Cardiac septum (tissue), 1 donor: Measurements from ENCODE around the gene LRRC4B. TPM values are rescaled to one million over a fixed set of nuclear protein-coding genes. Genes with fewer than 3 reads are reported as not detected.

ENCODE experiments used
- DNase-seq: peaks from one replicate; pipeline ENCODE4 v3.0.0-alpha.2; 2020; ENCODE audit warnings: low spot score
- intact Hi-C: fragments of 100-400 bp; cut with DNase I; formaldehyde crosslinking; loops from one replicate; pipeline ENCODE4 v1.14.0; 2022
- total RNA-seq: library from RNA; stranded (reverse); fragmentation: NEBNext Ultra II Directional; extraction: Animal tissue kit (Norgen Biotek cat#: 25700); gene quantifications from one replicate; pipeline ENCODE4 v1.2.1, GENCODE V29; 2021
- donor health status: DM: no; HTN: no; CAD: no.

LRRC4B gene
- total RNA-seq, 1 donor from 2014 or later: 0.81 TPM

DNA sequence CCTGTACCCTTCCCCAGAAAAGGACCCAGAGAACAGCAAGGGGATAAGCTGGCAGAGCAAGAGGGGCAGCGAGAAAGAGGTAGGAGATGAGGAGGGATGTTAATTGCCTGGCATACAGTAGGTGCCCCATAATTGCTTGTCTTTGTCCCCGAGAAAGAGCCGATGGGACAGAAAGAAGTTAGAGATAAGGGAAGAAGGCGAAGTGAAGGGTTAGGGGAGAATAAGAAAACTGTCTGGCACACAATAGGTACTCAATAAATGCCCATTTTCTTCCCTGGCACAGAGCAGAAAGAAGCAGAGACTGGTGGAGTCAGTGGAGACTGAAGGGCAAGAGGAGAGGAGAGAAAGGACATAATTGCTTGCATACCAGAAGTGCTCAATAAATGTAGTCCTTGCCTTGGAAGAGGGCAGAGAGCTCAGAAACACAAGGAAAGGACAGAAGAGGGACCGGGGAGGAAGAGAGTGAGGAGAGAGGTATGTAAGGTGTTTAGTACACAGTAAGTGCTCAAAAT lies 73.2 kb downstream of the LRRC4B start:
- intact Hi-C loops: no loop called here
- DNase-seq: no peak

DNA sequence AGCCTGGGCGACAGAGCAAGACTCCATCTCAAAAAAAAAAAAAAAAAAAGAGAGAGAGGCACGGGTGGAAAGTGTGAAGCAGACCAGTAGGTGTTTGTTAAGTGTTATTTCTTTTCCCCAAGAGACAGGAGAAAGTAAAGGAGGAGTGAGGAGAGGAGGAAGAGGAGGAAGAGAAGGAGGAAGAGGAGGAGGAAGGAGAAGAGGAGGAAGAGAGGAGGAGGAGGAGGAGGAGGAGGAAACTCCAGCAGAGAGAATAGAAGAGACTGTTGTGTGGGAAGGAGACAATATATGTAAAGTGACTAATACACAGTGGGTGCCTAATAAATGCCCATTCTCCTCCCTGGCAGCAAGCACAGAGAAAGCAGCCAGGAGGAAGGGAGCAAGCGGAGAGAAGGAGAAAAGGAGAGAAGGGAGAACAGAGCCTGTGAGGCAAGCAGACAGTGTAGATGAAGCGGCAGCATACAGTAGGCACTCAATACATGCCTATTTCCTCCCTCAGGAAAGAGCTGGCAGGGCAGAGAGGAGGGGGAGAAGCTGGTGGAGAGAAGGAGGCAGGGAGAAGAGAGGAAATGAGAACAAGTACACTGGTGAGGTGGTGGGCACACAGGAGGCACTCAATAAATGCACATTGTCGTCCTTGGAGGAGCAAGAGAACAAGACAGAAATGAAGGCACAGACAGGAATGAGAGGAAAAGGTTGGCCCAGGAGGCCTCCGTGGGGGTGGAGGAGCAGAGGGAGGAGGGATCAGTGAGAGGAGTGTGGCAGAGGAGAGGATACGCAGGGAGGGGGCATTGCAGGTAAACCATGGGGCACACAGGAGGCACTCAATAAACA lies 73.8 kb downstream of the LRRC4B start:
- DNase-seq: no peak
- intact Hi-C loops: no loop called here

DNA sequence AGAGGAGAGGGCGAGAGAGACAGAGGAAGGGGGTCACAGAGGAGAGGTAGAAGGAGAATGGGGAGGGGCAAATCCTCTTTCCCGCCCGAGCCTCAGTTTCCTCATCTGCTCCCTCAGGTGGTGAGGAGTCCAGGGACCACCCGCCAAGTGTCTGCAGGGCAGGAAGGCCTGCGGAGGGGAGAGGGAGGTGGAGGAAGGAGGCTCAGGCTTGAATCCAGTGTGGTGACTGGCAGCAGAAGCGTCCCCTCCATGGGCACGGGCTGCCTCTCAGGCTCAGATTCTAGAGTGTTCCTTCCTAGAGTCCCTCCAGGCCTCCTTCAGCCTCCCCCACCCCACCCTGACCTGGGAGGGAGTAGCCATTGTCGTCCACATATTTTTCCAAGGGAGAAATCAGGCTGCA lies 75.1 kb downstream of the LRRC4B start:
- no peak for DNase-seq
- intact Hi-C loops: no loop called here

DNA sequence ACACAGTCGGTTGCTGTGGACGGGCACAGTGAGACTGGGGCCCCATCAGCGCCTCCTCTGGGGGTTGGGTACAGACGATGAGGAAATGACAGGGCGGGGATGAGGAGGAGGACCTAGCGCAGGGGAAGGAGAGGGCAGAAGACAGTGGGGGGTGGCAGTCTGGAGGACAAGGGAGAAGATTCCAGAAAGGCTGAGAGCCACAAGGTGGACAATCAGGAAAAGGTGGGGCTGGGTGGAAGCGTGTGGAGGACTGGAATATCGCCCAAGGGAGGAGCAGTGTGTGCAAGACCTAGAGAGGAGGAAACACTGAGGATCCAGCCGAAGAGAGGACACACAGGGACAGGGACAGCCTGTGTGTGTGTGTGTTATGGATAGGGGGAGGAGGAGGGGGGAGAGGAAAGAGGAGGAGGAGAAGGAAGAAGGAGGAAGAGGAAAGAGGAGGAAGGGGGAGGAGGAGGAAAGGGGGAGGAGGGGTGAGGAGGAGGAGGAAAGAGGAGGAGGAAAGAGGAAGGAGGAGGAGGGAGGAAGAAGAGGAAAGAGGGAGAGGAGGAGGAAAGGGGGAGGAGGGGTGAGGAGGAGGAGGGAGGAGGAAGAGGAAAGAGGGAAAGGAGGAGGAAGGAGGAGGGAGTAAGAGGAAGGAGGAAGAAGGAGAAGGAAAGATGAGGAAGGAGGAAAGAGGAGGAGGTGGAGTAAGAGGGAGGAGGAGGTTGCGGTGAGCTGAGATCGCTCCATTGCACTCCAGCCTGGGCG lies 75.8 kb downstream of the LRRC4B start:
- no peak for DNase-seq
- intact Hi-C loops: no loop called here

DNA sequence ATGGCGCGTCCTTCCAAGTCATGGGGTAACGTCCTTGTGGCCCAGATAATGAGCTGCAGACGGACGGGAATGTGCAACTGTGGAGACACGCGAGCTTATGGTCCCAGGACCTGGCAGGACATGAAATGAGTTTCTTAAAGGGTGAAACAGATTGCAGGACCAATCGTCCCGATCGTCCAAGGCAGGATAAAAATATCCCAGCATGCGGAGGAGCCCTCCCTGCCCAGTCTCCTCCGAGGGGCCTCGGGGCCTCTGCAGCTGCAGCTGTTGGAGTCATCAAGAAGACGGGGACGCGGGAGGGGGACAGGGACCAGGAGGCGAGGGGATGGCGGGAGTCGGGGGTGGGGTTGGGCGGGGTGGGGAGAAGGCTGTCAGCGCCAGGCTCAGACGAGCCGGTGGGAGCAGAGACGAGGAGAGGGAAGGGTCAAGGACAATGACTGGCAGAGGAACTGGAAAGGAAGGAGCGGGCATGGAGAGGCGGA lies 77.2 kb downstream of the LRRC4B start:
- no peak for DNase-seq
- intact Hi-C loops: no loop called here

DNA sequence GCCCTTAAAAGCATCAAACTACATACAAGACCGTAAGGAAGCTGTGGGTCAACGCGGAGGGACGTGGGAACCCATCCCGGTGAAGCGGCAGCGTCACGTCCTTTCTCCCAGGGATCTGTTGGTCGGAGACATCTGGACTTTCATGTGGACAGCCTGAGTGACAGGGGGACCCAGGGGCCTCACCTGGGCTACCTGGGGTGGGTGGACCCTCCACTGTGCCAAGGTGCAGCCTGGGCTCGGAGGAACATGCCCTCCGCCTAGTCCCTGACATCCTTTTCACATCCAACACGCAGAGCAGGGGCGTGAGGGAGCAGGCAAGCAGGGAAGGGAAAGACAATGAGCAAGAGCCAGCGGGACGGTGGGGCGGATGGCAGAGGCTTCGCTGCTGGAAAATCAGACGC lies 77.8 kb downstream of the LRRC4B start:
- intact Hi-C loops: no loop called here
- no peak for DNase-seq

DNA sequence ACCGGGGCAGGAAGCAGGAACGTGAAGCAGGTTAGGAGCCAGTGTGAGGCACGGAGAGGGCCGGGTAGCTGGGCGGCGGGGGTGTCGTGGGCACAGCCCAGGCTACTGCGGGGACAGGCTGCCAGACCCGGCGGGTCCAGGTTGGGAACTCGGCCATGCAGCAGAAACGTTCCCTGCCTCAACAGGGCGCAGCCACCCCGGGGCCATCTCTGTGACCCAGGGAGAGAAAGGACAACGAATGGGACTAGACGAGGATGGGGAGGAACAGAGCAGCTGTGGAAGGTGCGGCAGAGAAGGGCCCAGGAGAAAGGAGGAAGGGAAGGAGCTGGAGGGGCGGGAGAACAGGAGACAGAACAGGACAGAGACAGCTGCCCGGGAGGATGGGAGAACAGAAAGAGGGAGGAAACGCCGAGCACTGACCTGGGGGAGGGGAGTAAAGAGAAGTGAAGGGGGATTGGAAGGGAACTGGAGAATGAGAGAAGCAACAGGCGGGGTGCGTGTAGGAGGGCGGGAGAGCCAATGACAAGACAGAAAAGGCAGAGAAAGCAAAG lies 78.7 kb downstream of the LRRC4B start:
- intact Hi-C loops: no loop called here
- DNase-seq: no peak

DNA sequence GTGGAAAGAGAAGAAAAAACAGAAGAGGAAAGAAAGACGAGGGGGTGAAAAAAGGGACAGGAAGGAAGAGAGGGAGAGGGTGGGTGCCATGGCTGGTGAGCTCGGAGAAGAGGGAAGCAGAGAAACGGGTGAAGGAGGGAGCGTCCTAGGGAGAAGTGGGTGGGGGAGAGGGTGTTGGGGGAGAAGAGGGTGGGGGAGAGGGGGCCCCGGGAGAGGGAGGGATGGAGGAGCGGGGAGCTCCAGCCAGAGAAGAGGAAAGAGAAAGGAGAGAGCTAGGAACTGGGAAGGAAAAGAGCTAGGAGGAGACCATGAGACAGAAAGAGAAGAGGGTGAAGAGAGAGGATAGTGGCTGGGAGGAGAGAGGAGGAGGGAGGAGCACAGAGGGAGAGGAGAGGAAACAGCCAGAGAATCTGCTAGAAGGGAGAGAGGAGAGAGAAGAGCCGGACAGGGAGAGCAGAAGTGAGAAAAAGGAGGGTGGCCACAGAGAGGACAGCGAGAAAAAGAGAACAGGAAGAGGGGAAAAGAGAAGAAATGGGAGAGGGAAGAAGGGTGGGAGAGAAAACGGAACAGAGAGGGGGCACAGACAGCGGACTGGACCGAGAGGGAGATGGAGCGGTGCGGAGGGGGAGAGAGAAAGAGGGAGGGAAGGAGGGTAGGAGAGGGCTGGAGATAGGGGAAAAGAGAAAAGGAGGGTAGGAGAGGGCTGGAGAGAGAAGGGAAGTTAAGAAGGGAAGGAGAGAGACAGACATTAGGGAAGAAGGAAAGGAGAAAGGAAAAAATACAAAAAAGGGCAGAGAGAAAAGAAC lies 79.6 kb downstream of the LRRC4B start:
- intact Hi-C loops: no loop called here
- DNase-seq: no peak

DNA sequence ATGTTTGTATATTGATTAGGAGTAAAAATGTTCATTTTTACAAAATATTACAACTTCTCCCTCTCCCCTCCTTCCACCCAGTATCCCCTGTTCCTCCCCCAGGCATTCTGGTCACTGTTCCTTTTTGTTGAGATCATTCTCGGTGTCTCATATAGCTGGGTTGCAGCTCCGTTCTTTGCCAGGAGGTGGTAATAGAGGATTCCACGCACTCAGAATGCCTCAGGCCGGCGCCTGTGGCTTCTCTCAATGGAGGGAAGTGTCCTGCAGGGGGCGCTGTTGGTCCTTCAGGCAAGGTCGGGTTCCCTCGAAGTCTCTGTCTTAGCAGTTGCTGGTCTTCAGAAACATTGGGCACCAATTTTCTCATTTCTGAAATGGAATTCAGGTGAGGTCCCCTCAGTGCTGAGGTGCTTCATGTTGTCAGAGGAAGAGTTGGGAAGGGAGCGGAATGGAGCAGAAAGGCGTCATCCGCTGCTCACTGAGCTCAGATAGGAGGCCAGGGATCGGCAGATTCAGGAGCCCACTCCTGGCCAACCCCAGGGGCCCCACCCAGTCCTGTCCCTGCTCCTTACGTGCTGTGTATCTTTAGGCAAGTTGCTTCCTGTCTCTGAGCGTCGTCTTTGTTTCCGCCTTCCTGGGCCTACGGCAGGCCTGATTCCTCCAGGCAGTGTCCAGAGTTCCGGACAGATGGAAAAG lies 81.3 kb downstream of the LRRC4B start:
- intact Hi-C loops: no loop called here

DNA sequence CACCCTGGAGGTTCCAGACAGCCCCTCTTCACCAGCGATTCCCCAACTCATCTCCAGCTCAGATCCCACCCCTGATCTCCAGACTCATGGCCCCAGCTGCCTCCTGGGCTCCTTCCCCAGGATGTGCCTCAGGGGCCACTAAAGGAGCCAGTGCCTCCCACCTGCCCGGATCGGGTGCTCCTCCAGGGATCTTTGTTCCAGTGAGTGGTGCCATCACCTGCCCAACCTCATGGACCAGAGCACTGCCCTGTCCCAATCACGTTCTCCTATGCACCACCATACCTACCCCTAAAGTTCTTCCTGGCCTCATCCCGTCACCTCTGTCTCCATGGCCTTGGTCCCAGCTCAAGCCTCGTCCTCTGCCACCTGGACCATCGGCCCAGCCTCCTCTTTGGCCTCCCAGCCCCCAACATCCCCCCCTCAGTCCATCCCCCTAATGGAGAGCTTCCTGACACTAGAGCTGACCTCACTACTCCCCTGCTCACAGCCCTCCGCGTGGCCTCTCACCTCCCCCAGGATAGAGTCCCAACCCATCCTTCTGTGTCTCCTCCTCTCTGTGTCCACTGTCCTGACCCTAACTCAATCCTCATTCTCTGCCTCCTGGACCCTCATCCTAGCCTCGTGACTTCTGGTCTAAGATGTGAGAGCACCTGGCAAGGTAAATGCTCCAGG lies 82.8 kb downstream of the LRRC4B start:
- no peak for DNase-seq
- intact Hi-C loops: no loop called here

More for the DNA sequence above, 81.3 kb downstream of the LRRC4B start:
- no peak for DNase-seq

DNA sequence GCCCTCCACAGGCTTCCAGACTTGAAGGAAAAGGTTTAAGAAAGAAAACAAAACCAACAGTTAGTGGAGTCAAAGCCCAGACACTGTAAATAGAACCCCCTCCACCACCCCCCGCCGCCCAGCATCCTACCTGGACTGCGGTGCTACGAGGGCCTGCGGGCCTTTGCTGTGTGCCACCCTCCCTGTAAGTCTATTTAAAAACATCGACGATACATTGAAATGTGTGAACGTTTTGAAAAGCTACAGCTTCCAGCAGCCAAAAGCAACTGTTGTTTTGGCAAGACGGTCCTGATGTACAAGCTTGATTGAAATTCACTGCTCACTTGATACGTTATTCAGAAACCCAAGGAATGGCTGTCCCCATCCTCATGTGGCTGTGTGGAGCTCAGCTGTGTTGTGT lies 85.3 kb downstream of the LRRC4B start:
- intact Hi-C loops: no loop called here
- no peak for DNase-seq

DNA sequence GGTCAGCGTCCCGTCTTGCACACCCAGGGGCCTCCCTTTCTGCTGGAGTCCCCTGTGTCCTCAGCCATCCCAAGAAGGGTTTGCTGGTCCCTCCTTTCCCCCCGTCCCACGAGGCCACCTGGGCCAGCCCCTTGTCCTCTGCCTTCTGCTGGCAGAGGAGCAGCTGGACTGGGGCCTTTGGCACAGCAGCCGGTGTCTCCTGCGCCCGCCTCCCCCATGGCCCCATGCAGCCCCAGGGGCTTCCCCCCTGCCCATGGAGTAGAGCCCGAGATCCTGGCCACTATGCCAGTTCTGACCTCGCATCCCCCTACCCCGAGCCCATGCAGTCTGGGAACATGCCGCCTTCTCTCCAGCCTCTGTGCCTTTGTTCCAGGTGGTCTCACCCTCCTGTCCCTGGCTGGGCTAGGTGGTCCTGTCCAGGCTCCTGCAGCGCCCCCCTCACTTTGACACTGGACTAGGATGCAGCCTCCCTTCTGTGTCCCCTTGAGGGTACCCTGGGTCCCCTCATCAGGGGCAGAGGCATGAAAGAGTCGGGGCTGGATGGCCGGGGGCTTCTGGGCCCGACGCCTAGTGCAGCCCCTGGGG lies 85.9 kb downstream of the LRRC4B start:
- intact Hi-C loops: no loop called here
- DNase-seq: no peak

DNA sequence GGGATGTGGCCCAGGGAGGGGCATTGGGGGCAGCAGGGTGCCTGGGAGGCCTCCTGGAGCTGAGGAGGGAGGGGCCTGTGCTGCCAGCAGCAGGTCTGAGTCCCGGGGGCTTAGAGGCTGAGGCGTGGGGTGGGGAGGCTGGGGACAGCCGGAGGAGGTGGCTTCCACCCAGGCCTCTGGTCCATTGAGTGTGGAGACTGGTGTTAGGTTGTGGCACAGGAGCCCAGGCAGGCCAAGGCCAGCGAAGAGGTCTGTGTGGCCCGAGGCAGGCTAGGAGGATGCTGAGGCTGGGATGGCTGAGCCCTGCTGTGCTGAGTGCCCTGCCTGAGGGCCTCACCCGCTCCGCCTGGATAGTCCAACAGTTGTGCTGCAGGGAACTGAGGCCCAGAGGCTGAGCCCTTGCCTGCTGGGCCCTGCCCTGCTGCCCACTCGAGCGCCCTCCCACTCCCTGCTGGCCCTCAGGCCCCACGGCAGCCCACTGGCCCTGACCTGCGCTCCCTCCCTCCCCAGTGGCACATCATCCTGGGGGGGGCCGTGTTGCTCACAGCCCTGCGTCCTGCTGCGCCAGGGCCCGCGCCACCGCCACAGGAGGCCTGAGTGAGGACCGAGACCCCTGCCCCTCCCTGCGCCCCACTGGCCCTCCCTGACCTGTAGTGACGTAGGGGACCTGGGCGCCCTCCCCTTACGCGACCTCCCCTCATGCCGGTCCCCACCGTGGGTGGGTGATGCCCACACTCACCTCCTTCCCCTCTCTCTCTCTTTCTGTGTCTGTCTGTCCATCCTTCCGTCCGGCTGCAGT lies 86.7 kb downstream of the LRRC4B start:
- no peak for DNase-seq
- intact Hi-C loops: no loop called here

DNA sequence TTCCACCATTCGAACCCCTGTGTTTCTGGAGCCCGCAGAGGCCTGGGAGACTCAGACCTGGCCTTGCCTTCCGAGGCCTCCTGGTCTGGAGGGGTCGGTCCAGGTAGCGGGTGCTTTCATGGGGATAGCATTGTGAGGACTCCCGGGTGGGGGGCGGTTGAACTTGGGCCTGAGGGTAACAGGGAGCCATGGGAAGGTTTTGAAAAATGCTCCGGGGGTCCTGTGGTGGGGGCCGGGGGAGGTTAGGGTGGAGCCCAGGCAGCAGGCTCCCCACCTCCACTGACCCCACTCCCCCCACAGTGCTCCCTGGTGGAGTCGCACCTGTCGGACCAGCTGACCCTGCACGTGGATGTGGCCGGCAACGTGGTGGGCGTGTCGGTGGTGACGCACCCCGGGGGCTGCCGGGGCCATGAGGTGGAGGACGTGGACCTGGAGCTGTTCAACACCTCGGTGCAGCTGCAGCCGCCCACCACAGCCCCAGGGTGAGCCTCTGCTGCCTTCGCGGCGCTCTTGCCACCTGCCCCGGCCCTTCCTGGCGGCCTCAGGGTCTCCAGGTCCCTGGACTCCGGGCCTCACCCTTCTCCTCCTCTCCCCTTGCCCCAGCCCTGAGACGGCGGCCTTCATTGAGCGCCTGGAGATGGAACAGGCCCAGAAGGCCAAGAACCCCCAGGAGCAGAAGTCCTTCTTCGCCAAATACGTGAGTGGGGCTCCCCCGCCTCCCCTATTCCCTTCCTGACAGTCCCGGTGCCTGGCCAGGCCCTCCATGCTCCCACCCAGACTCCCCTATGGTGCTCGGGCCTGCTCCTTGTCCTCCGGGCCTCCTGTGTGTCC lies 87.7 kb downstream of the LRRC4B start:
- intact Hi-C loops: no loop called here
- DNase-seq: no peak

DNA sequence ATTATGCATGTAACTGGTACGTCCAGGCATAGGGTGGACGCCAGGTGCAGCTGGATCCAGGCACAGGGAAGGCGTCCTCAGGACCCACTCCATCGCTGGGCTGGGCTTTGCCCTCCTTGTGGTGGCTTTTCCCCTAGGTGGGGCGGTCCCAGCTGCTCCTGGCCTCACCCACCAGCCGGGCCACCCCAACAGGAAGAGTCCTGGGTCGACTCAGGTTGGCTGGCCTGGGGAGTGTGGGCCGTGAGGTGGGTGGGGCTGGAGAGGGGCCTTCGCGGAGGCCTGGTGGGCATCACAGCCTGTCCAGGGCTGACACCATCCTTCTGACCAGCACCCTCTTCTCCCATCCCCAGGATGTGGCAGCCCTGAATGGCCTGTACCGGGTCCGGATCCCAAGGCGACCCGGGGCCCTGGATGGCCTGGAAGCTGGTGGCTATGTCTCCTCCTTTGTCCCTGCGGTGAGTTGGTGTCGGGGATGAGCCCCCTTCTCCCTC lies 88.4 kb downstream of the LRRC4B start:
- DNase-seq: no peak
- intact Hi-C loops: loop anchor here (5.0 kb wide), 1 partner anchor 103 kb away; the partner anchor contains the start of gene NR1H2
